GM18505 (cell line): ENCODE results near the gene NID2.

Experiments used
- ATAC-seq: cut with Tn5 transposase; IDR thresholded peaks from one replicate; pipeline ENCODE4 v1.9.1; 2021; ENCODE audit not compliant: unreplicated experiment
- POLR2A ChIP-seq: IDR thresholded peaks from 4 replicates; pipeline ENCODE4 v1.6.1; 2011; ENCODE audit warnings: borderline replicate concordance; ENCODE audit not compliant: insufficient read depth, insufficient read length; ENCODE audit errors: extremely low read depth

NID2 gene

GRCh38 chr14:52071675-52072074 lies 2.8 kb upstream of the NID2 start:
- ATAC-seq: no peak
- no peak for TF ChIP-seq POLR2A

- ATAC-seq: no peak
- TF ChIP-seq POLR2A: no peak
Measured at GRCh38 chr14:52070051-52070431, 1.2 kb upstream of the NID2 start.

- no peak for TF ChIP-seq POLR2A
- no peak for ATAC-seq
Measured at GRCh38 chr14:52069307-52070050, 620 bp upstream of the NID2 start.

GRCh38 chr14:52067873-52068614 lies 815 bp downstream of the NID2 start:
- no peak for ATAC-seq
- no peak for TF ChIP-seq POLR2A

GRCh38 chr14:52064174-52064573 lies 4.7 kb downstream of the NID2 start:
- TF ChIP-seq POLR2A: no peak
- ATAC-seq: no peak

DNA sequence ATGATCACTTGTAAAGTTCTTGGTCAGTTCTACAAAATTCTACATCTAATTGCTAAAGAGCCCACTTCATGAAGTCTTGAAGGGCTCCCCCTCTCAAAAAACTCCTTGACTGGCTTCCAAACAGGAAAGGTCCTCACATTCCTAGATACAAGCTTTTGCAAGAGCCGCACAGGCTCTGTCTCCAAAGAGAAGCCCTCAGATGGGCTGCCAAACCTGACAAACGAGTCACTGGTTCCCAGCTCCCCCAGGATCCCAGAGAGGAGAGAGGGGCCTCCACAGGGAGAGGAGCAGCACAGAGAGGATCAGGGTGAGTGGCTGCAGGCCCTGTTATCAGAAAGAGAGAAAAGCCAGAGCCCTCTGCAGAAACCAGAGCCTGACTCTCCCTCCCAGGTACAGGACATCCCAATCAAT lies 5.8 kb downstream of the NID2 start:
- no peak for ATAC-seq
- no peak for TF ChIP-seq POLR2A

GRCh38 chr14:52061890-52062289 lies 7.0 kb downstream of the NID2 start:
- no peak for ATAC-seq
- no peak for TF ChIP-seq POLR2A

GRCh38 chr14:52061390-52061789 lies 7.5 kb downstream of the NID2 start:
- no peak for TF ChIP-seq POLR2A
- no peak for ATAC-seq

- TF ChIP-seq POLR2A: no peak
- ATAC-seq: no peak
Measured at GRCh38 chr14:52060080-52060479, 8.8 kb downstream of the NID2 start.

- ATAC-seq: no peak
- no peak for TF ChIP-seq POLR2A
Measured at GRCh38 chr14:52059649-52060048, 9.2 kb downstream of the NID2 start.

DNA sequence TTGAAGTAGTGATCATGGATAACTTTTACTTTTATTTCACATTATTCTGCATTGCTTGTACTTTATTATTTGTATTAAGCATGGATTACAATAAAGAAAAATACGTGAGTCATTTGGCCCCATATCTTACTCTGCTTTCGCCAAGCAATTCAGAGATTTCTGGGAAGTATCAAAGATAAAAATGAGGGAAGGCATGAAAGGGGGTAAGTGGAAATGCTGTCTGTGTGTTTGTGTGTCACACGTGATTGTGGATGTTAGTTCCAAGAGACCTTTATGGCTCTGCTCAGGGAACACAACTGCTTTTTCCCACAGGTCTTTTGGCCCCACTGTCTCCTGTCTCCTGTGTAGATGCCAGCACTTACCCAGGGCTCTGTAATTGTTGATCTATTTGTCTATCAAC lies 10.5 kb downstream of the NID2 start:
- no peak for TF ChIP-seq POLR2A
- no peak for ATAC-seq

- ATAC-seq: no peak
Measured at GRCh38 chr14:52055167-52055566, 13.7 kb downstream of the NID2 start.

DNA sequence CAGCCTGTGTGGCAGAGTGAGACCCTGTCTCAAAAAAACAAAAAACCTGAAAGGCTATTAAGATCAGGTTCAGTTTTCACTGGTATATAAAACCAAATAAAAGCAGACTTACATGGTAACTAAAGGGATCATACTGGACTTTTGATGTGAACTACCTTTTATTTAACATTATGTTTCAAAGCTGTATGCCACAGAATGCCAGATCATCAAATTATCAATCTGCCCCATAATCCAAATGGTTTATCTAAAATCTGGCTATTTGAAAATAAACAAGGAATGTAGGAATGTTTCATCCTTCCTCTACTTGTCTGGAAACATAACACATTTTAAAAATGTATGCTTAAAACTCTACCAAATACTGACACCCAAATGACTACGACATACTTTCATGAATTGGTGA lies 14.2 kb downstream of the NID2 start:
- ATAC-seq: no peak

More at GRCh38 chr14:52055167-52055566, 13.7 kb downstream of the NID2 start:
- TF ChIP-seq POLR2A: no peak

GRCh38 chr14:52053044-52053443 lies 15.8 kb downstream of the NID2 start:
- no peak for TF ChIP-seq POLR2A
- no peak for ATAC-seq

More for the DNA sequence above, 14.2 kb downstream of the NID2 start:
- TF ChIP-seq POLR2A: no peak
